H1 (cell line): ENCODE data around the gene POLR2C. TPM values are rescaled to one million over a fixed set of nuclear protein-coding genes. Genes with fewer than 3 reads are reported as not detected.

Source experiments
- CBX5 ChIP-seq: fragments of 300-800, 300-1000 bp; sonication (generic); IDR thresholded peaks from 2 replicates; pipeline ENCODE4 v1.7.1; 2016; ENCODE audit warnings: antibody characterized with exemption, low read length, low read depth
- CHD7 ChIP-seq: fragments of 300-600 bp; sonication (generic); IDR thresholded peaks from 2 replicates; pipeline ENCODE4 v1.7.1; 2012; ENCODE audit warnings: low read length, moderate library complexity, mild to moderate bottlenecking, inconsistent platforms; ENCODE audit not compliant: insufficient replicate concordance
- HDAC2 ChIP-seq, 2 experiments: fragments of 300-600 bp in 1 of 2; sonication (generic) in 1 of 2; IDR thresholded peaks; 2 replicates each; pipeline ENCODE4 v1.6.1; 2011 to 2012; ENCODE audit warnings: low read depth in 2 of 2, low read length in 2 of 2, mild to moderate bottlenecking in 2 of 2, moderate library complexity in 2 of 2, borderline replicate concordance in 1 of 2, inconsistent platforms in 1 of 2
- JUND ChIP-seq: IDR thresholded peaks from 2 replicates; pipeline ENCODE4 v1.6.1; 2011; ENCODE audit warnings: mild to moderate bottlenecking, improper control_type of control experiment, low read length
- TAF1 ChIP-seq: IDR thresholded peaks from 2 replicates; pipeline ENCODE4 v1.6.1; 2011; ENCODE audit warnings: mild to moderate bottlenecking, low read depth, low read length
- TCF12 ChIP-seq: IDR thresholded peaks from 2 replicates; pipeline ENCODE4 v1.6.1; 2011; ENCODE audit warnings: low read depth, mild to moderate bottlenecking, low read length
- polyA plus RNA-seq, 7 experiments: library from polyadenylated mRNA; depleted of rRNA in 3 of 7; stranded (reverse) in 5 of 7; unstranded in 2 of 7; fragments of >200 nt in 5 of 7; fragments of 200-250 nt in 2 of 7; gene quantifications; 1 replicate in 5 of 7; 2 replicates in 1 of 7; 4 replicates in 1 of 7; pipeline versions ENCODE4 v1.2.1 to v1.2.3, GENCODE V29; 2011 to 2013; ENCODE audit warnings: missing spikeins in 2 of 7, mixed read lengths in 2 of 7
- total RNA-seq: library from RNA; stranded (reverse); fragmentation: NEBNext Ultra II Directional; extraction: Animal tissue kit (Norgen Biotek cat#: 25700); gene quantifications from 2 replicates; pipeline ENCODE4 v1.2.1, GENCODE V29; 2021
- TF ChIP-seq, protein P1 (sequence below): IDR thresholded peaks from 2 replicates; pipeline ENCODE4 v1.6.1; 2012; ENCODE audit warnings: inconsistent platforms
- TF ChIP-seq, protein P2 (sequence below): IDR thresholded peaks from 2 replicates; pipeline ENCODE4 v1.6.1; 2011; ENCODE audit warnings: low read length, improper control_type of control experiment

Gene POLR2C
- total and polyA plus RNA-seq, 2 of the 8 experiments (the other 6 are each of a cell fraction or from before 2014, with no cell fraction given) = 72.5 to 132 TPM

DNA sequence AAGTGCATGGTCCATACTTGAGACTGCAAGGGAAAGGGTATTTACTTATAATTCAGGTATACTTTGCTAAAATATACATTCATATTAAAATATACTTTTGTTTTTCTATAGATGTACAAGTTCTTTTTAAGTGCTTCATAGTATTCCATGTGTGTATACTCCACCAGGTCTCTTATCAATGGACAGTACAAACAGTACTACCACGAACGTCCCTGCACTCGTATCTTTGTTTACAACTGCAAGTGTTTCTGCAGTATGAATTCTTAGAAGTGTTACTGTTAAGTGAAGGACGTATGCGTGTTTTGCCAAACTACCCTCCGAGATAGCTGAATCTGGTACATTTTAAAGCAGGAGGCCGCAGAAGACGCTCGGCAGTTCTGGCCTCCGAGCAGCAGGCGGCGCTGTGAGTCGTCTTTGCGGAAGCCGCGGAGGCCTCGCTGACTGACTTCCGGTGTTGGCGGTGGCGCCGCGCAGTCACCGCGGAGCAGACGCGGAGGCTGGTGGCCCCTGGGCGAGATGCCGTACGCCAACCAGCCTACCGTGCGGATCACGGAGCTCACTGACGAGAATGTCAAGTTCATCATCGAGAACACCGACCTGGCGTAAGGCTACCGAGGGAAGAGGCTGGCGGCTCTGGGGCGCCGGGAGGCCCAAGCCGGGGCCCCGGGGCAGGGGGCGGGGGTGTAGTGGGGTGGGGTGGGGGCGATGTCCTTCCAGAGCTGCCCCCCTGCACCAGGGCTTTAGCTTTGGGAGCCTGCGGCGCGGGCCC is at the start of gene POLR2C (continued):
- TF ChIP-seq, protein P1, sequence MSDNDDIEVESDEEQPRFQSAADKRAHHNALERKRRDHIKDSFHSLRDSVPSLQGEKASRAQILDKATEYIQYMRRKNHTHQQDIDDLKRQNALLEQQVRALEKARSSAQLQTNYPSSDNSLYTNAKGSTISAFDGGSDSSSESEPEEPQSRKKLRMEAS = peak; percentile 52
- TF ChIP-seq HDAC2 (IDR thresholded peaks at IDR 0.05; ENCODE audit: borderline replicate concordance in 1 of 2, low read depth in 2 of 2, low read length in 2 of 2) = no peak
- TF ChIP-seq JUND = no peak
- no peak for TF ChIP-seq CHD7
- TF ChIP-seq, protein P2, sequence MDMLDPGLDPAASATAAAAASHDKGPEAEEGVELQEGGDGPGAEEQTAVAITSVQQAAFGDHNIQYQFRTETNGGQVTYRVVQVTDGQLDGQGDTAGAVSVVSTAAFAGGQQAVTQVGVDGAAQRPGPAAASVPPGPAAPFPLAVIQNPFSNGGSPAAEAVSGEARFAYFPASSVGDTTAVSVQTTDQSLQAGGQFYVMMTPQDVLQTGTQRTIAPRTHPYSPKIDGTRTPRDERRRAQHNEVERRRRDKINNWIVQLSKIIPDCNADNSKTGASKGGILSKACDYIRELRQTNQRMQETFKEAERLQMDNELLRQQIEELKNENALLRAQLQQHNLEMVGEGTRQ = no peak
- 0 out of 2 replicates have a peak, but pooled peaks have one; percentile 45 for TF ChIP-seq TCF12
- TF ChIP-seq TAF1 = peak; percentile 98
- TF ChIP-seq CBX5 = no peak
